ENCODE measurements around the gene ADAMTS9.

Gene ADAMTS9

GRCh38 chr3:64494526-64494925, 193.3 kb downstream of the ADAMTS9 start:
- no peak for DNase-seq (ENCODE audit: low read depth in 1 of 2, low spot score in 1 of 2)

- DNase-seq (ENCODE audit: low read depth in 1 of 2, low spot score in 1 of 2) = no peak
These were observed 194.7 kb downstream of the ADAMTS9 start for GRCh38 chr3:64493149-64493548.

GRCh38 chr3:64491843-64492242, 196.0 kb downstream of the ADAMTS9 start:
- no peak for DNase-seq (ENCODE audit: low read depth in 1 of 2, low spot score in 1 of 2)

- no peak for DNase-seq (ENCODE audit: low read depth in 1 of 2, low spot score in 1 of 2)
These were observed 197.5 kb downstream of the ADAMTS9 start for GRCh38 chr3:64490180-64490724.

GRCh38 chr3:64489361-64490044, 198.3 kb downstream of the ADAMTS9 start:
- DNase-seq (ENCODE audit: low read depth in 1 of 2, low spot score in 1 of 2) = no peak

- no peak for DNase-seq (ENCODE audit: low read depth in 1 of 2, low spot score in 1 of 2)
These were observed 198.9 kb downstream of the ADAMTS9 start for GRCh38 chr3:64488939-64489338.

- peak in 1 of 2 donors; percentile 29 for DNase-seq (ENCODE audit: low read depth in 1 of 2, low spot score in 1 of 2)
These were observed 203.4 kb downstream of the ADAMTS9 start for GRCh38 chr3:64484289-64484992.

- DNase-seq (ENCODE audit: low read depth in 1 of 2, low spot score in 1 of 2) = no peak
These were observed 204.3 kb downstream of the ADAMTS9 start for GRCh38 chr3:64483467-64483866.

- no peak for DNase-seq (ENCODE audit: low read depth in 1 of 2, low spot score in 1 of 2)
These were observed 212.8 kb downstream of the ADAMTS9 start for GRCh38 chr3:64475037-64475436.

- DNase-seq (ENCODE audit: low read depth in 1 of 2, low spot score in 1 of 2) = no peak
These were observed 214.3 kb downstream of the ADAMTS9 start for GRCh38 chr3:64473466-64473865.

GRCh38 chr3:64470436-64470835, 217.4 kb downstream of the ADAMTS9 start:
- DNase-seq (ENCODE audit: low read depth in 1 of 2, low spot score in 1 of 2) = no peak

- DNase-seq (ENCODE audit: low read depth in 1 of 2, low spot score in 1 of 2) = no peak
These were observed 220.4 kb downstream of the ADAMTS9 start for GRCh38 chr3:64467255-64467944.
